A673 (cell line): ENCODE data around the gene TIMM17B. TPM values are rescaled to one million over a fixed set of nuclear protein-coding genes. Genes with fewer than 3 reads are reported as not detected.

Experiments
- BruUV-seq: library from RNA; stranded (reverse); fragments of 400-500 nt; replicated peaks from 2 replicates; lab custom pipeline; 2021; lab: Mats Ljungman, UMichigan
- CTCF ChIA-PET: fragments of 300-600 bp; sonication (Branson Sonifier 250); formaldehyde crosslinking; loops from one replicate; lab custom pipeline; 2022; ENCODE audit warnings: antibody characterized with exemption; lab: Charles Lee
- POLR2A ChIA-PET: fragments of 300-600 bp; sonication (Branson Sonifier 250); formaldehyde crosslinking; loops from one replicate; lab custom pipeline; 2022; ENCODE audit warnings: antibody characterized with exemption; ENCODE audit not compliant: low non-redundant PET; lab: Charles Lee
- DNase-seq: peaks from one replicate; pipeline ENCODE4 v3.0.0-alpha.2; 2015; ENCODE audit warnings: low spot score
- H3K27ac ChIP-seq: fragments of 200-600 bp; sonication (generic); 2 replicates; pipeline ENCODE4 v1.5.1; 2016; ENCODE audit warnings: mixed run types, low read depth, mild to moderate bottlenecking, mixed read lengths, antibody characterized with exemption, low read length; ENCODE audit not compliant: poor library complexity, severe bottlenecking
- H3K27me3 ChIP-seq: fragments of 200-600 bp; sonication (generic); replicated peaks from 2 replicates; pipeline ENCODE4 v1.6.1; 2017; ENCODE audit warnings: mixed run types, low read depth, mild to moderate bottlenecking, mixed read lengths, antibody characterized with exemption, low read length; ENCODE audit not compliant: insufficient read depth, poor library complexity
- H3K36me3 ChIP-seq: fragments of 200-600 bp; sonication (generic); 2 replicates; pipeline ENCODE4 v1.6.1; 2016; ENCODE audit warnings: mixed run types, mild to moderate bottlenecking, mixed read lengths, antibody characterized with exemption, low read length; ENCODE audit not compliant: insufficient read depth, poor library complexity, severe bottlenecking
- H3K4me1 ChIP-seq: fragments of 200-600 bp; sonication (generic); 2 replicates; pipeline ENCODE4 v1.6.1; 2017; ENCODE audit warnings: mixed run types, mild to moderate bottlenecking, mixed read lengths, antibody characterized with exemption, low read length; ENCODE audit not compliant: insufficient read depth, poor library complexity, severe bottlenecking
- H3K4me3 ChIP-seq: fragments of 200-600 bp; sonication (generic); 2 replicates; pipeline ENCODE4 v1.5.1; 2016; ENCODE audit warnings: low read depth, mixed run types, mild to moderate bottlenecking, mixed read lengths, low read length; ENCODE audit not compliant: poor library complexity, severe bottlenecking
- H3K9me3 ChIP-seq: fragments of 200-600 bp; sonication (generic); 2 replicates; pipeline ENCODE4 v1.6.1; 2016; ENCODE audit warnings: mixed run types, low read depth, mild to moderate bottlenecking, mixed read lengths, antibody characterized with exemption, low read length; ENCODE audit not compliant: poor library complexity, severe bottlenecking
- EZH2 ChIP-seq: fragments of 200-600 bp; sonication (generic); IDR thresholded peaks from 2 replicates; pipeline ENCODE4 v1.6.1; 2017; ENCODE audit warnings: borderline replicate concordance, low read depth, mild to moderate bottlenecking, mixed read lengths, antibody characterized with exemption, low read length; ENCODE audit not compliant: poor library complexity, severe bottlenecking
- intact Hi-C: fragments of 100-400 bp; cut with micrococcal nuclease; formaldehyde crosslinking; loops from one replicate; pipeline ENCODE4 v1.10.0; 2022; ENCODE audit not compliant: unreplicated experiment
- total RNA-seq: library from RNA; stranded (reverse); gene quantifications from 2 replicates; pipeline ENCODE4 v1.2.3, GENCODE V29; 2021
- TF ChIP-seq, protein P1 (sequence below): fragments of 300-800, 200-600 bp; sonication (generic); conservative IDR thresholded peaks from 2 replicates; pipeline ENCODE4 v1.5.1; 2017; ENCODE audit warnings: low read depth, mild to moderate bottlenecking, antibody characterized with exemption, low read length, moderate library complexity, mixed read lengths

TIMM17B gene
- total RNA-seq, 1 experiment from 2014 or later = 60.8 TPM

DNA sequence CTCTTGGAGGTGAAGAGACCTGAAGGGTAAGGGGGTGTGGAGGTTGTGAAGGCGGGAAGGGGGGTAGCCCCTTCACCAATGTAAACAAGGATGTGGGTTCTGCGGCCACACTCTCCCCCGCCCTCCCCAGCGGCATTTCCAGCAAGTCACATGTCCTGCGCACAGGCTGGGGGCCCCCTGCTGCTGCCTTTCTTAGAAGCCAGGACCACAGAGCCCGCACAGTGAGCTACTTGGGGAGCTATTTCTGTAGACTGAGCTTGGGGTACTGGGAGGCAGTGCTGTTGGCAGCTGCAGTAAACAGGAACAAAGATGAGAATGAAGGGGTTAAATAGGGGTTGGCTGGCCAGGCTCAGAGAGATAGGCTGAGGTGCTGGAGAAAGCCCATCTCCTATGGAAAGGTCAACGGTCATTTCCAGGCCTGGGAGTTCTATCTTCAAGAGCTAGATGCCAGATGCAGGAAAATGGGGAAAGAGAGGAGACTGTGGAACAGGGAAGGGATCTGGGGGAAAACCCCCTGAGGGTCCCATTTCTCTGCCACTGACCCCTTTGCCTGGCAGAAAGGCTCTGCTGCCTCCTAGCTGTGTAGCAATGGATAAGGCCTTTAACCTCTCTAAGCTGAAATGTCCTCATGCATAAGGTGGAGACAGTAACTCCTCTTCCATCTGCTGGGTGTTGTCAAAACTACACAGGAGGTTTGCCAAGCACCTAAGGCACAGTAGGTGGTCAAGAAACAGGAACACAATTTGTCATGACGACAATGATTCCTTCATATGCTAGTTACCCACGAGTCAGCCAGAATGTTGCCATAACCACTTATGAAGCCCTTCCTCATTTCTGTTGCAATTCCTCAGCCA lies 39.7 kb upstream of the TIMM17B start:
- no TSS peak for BruUV-seq
- H3K4me3 ChIP-seq = no peak overlapping the region
- POLR2A ChIA-PET = interaction anchor here (0.6 kb wide), 1 partner anchor 103 kb away, joined by 4 read pairs; no protein-coding TSS in a partner anchor

DNA sequence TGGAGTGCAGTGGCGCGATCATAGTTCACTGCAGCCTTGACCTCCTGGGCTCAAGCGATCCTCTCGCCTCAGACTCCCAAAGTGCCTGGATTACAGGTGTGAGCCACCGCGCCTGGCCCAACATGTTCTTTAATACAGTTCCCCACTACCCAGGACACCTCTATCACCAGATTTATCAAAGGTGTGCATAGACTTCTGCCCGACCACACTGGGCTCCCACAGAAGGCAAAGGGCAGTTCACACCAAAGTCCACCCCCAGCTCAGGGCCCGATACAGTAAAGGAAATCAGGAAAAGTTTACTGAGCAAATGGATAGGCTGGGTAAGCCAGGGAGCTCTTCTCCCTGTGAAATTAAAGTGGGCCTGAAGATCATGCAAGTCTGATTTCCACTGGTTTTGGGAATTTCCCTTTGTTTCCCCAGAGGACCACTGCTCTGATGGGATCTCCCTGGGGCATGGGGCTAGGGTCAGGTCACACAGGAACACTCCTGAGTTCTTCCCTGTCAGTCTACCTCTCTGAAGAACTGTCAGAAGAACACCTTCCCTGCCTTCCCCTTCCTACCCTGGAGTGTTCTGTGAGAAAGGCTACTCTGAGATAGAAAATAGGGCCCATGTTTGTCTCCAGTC lies 39.0 kb upstream of the TIMM17B start:
- POLR2A ChIA-PET = no interaction called here
- intact Hi-C loops = no loop called here
- BruUV-seq = no TSS peak
- no peak overlapping the region for H3K4me3 ChIP-seq
- H3K27ac ChIP-seq = no peak overlapping the region
- no peaks in the 10 kb centered on the region for H3K27me3 ChIP-seq
- CTCF ChIA-PET = no interaction called here
- DNase-seq = no peak
- no peaks in the 10 kb centered on the region for H3K4me1 ChIP-seq
- TF ChIP-seq EZH2 = no peak
- TF ChIP-seq, protein P1, sequence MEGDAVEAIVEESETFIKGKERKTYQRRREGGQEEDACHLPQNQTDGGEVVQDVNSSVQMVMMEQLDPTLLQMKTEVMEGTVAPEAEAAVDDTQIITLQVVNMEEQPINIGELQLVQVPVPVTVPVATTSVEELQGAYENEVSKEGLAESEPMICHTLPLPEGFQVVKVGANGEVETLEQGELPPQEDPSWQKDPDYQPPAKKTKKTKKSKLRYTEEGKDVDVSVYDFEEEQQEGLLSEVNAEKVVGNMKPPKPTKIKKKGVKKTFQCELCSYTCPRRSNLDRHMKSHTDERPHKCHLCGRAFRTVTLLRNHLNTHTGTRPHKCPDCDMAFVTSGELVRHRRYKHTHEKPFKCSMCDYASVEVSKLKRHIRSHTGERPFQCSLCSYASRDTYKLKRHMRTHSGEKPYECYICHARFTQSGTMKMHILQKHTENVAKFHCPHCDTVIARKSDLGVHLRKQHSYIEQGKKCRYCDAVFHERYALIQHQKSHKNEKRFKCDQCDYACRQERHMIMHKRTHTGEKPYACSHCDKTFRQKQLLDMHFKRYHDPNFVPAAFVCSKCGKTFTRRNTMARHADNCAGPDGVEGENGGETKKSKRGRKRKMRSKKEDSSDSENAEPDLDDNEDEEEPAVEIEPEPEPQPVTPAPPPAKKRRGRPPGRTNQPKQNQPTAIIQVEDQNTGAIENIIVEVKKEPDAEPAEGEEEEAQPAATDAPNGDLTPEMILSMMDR = no peak
- H3K9me3 ChIP-seq = no peaks in the 10 kb centered on the region
- peaks cover 17% of the 10 kb centered on the region for H3K36me3 ChIP-seq

More for the DNA sequence above, 39.7 kb upstream of the TIMM17B start:
- peaks cover 17% of the 10 kb centered on the region for H3K36me3 ChIP-seq
- intact Hi-C loops = no loop called here
- H3K27ac ChIP-seq = no peak overlapping the region
- DNase-seq = no peak
- TF ChIP-seq, protein P1 = no peak
- no peak for TF ChIP-seq EZH2
- CTCF ChIA-PET = no interaction called here
- H3K27me3 ChIP-seq = no peaks in the 10 kb centered on the region
- H3K4me1 ChIP-seq = no peaks in the 10 kb centered on the region
- H3K9me3 ChIP-seq = no peaks in the 10 kb centered on the region

DNA sequence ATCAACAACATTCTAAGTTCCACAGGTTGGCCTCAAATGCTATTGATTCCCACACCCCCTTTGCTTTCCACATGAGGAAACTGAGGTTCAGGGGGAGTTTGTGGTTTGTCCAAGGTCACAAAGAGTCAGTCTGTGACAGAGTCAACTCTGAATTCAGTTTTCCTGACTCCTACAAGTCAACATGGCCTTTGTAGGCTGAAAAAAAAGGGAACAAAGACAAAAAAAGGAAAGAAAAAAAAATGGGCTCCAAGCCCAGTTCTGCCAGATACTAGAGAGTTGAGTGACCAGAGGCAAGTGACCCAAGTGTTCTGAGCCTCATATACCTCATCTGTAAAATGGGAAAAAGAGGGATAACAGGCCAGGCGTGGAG lies 37.7 kb upstream of the TIMM17B start:
- Histone ChIP-seq H3K27me3 (no peaks in the 10 kb centered on the region), H3K9me3 (no peaks in the 10 kb centered on the region), H3K4me1 (no peaks in the 10 kb centered on the region), H3K27ac (no peak overlapping the region), H3K36me3 (peaks cover 17% of the 10 kb centered on the region), H3K4me3 (no peak overlapping the region)
- TF ChIP-seq EZH2 = no peak
- TF ChIP-seq, protein P1 = no peak
- POLR2A ChIA-PET = no interaction called here
- BruUV-seq = no TSS peak
- CTCF ChIA-PET = no interaction called here
- no peak for DNase-seq
- intact Hi-C loops = no loop called here
